HepG2 (cell line): ENCODE measurements around the gene PRR12. TPM values are rescaled to one million over a fixed set of nuclear protein-coding genes. Genes with fewer than 3 reads are reported as not detected.

ENCODE experiments used
- ATAC-seq: fragments of 200-7000 bp; cut with Tn5 transposase; 3 replicates; pipeline ENCODE4 v1.9.1; 2020; ENCODE audit warnings: mild to moderate bottlenecking, moderate library complexity
- BruUV-seq: library from RNA; stranded (reverse); fragments of 400-500 nt; replicated peaks from 2 replicates; lab custom pipeline; 2021; lab: Mats Ljungman, UMichigan
- CTCF ChIA-PET: fragments of 300-600 bp; formaldehyde crosslinking; extraction: SDS; loops from one replicate; lab custom pipeline; 2021; ENCODE audit warnings: low total read pairs, inconsistent platforms, low intra/inter-chr PET ratio; lab: Yijun Ruan, JAX
- POLR2A ChIA-PET: fragments of 350-600 bp; sonication (Branson Sonifier 250); formaldehyde crosslinking; loops from one replicate; lab custom pipeline; 2020; ENCODE audit warnings: antibody characterized with exemption, inconsistent platforms; lab: Yijun Ruan, JAX
- DNase-seq: peaks from one replicate; pipeline ENCODE4 v3.0.0-alpha.2; 2015; ENCODE audit warnings: low spot score
- FAIRE-seq: peaks from 3 replicates; lab custom pipeline; 2011; peaks lifted over from hg19 to GRCh38; lab: Jason Lieb, UNC
- H2AFZ ChIP-seq: one replicate; pipeline ENCODE4 v1.6.1; 2011; ENCODE audit warnings: low read length, inconsistent platforms
- H3K27ac ChIP-seq: fragments of 300-600 bp; 3 replicates; pipeline ENCODE4 v1.8.0; 2011; ENCODE audit warnings: mixed run types, mild to moderate bottlenecking, mixed read lengths, low read length, inconsistent platforms; ENCODE audit not compliant: insufficient read depth; ENCODE audit errors: extremely low read length
- H3K27me3 ChIP-seq, 2 experiments: fragments of 200-600 bp in 1 of 2; 2 replicates in 1 of 2; 3 replicates in 1 of 2; pipeline versions ENCODE4 v1.6.0 to v1.8.0; 2011; ENCODE audit warnings: low read length in 2 of 2, mild to moderate bottlenecking in 2 of 2, moderate library complexity in 2 of 2, inconsistent platforms in 1 of 2; ENCODE audit not compliant: insufficient read depth in 2 of 2, control insufficient read depth in 1 of 2
- H3K36me3 ChIP-seq, 2 experiments: fragments of 200-600 bp in 1 of 2; replicated peaks in 1 of 2; 2 replicates in 1 of 2; 3 replicates in 1 of 2; pipeline versions ENCODE4 v1.5.1 to v1.8.0; 2011; ENCODE audit warnings: low read length in 2 of 2, inconsistent platforms in 1 of 2; ENCODE audit not compliant: insufficient read depth in 2 of 2, control insufficient read depth in 1 of 2
- H3K4me1 ChIP-seq: 2 replicates; pipeline ENCODE4 v1.5.1; 2012; ENCODE audit warnings: low read length, inconsistent platforms; ENCODE audit not compliant: insufficient read depth
- H3K4me2 ChIP-seq: 2 replicates; pipeline ENCODE4 v1.6.0; 2011; ENCODE audit warnings: low read depth, low read length, inconsistent platforms
- H3K4me3 ChIP-seq, 3 experiments: fragments of 200-600 bp in 1 of 3; sonication (generic), shearing (Covaris generic) in 1 of 3; replicated peaks in 1 of 3; 2 replicates each; pipeline ENCODE4 v1.5.1; 2011 to 2016; ENCODE audit warnings: low read length in 3 of 3, inconsistent platforms in 2 of 3, low read depth in 2 of 3, mild to moderate bottlenecking in 2 of 3, control low read depth in 1 of 3, mixed read lengths in 1 of 3; ENCODE audit not compliant: insufficient read depth in 1 of 3
- H3K79me2 ChIP-seq: one replicate; pipeline ENCODE4 v1.6.1; 2011; ENCODE audit warnings: low read length, inconsistent platforms; ENCODE audit not compliant: insufficient read depth
- H3K9ac ChIP-seq: 2 replicates; pipeline ENCODE4 v1.6.0; 2011; ENCODE audit warnings: mild to moderate bottlenecking, low read depth, low read length, inconsistent platforms; ENCODE audit not compliant: insufficient read depth
- H3K9me3 ChIP-seq: 2 replicates; pipeline ENCODE4 v1.5.1; 2012; ENCODE audit warnings: mild to moderate bottlenecking, low read length
- H4K20me1 ChIP-seq: 2 replicates; pipeline ENCODE4 v1.6.0; 2011; ENCODE audit warnings: inconsistent platforms, mild to moderate bottlenecking, low read length, moderate library complexity; ENCODE audit not compliant: insufficient read depth
- EZH2 ChIP-seq: conservative IDR thresholded peaks from 2 replicates; pipeline ENCODE4 v1.6.1; 2012; ENCODE audit warnings: mild to moderate bottlenecking, low read depth, low read length, moderate library complexity
- FOXK2 ChIP-seq: fragments of 450-650 bp; IDR thresholded peaks from 2 replicates; pipeline ENCODE4 v1.6.1; 2016
- HMGXB4 ChIP-seq, 2 experiments: sonication (generic) in 1 of 2; formaldehyde crosslinking in 1 of 2; IDR thresholded peaks; 2 replicates each; pipeline versions ENCODE4 v1.4.0 to v1.6.1; 2018 to 2020; ENCODE audit warnings: missing genetic modification reagents in 2 of 2, borderline replicate concordance in 1 of 2, low read depth in 1 of 2, mild to moderate bottlenecking in 1 of 2, missing biosample characterization in 1 of 2
- JARID2 ChIP-seq: sonication (generic); formaldehyde crosslinking; IDR thresholded peaks from 2 replicates; pipeline ENCODE4 v1.8.1; 2023; ENCODE audit warnings: missing genetic modification reagents, inconsistent platforms; ENCODE audit not compliant: insufficient replicate concordance
- KMT2B ChIP-seq: IDR thresholded peaks from 2 replicates; pipeline ENCODE4 v1.6.1; 2016; ENCODE audit warnings: missing genetic modification reagents, missing compliant biosample characterization
- PCBP1 ChIP-seq: fragments of 200-400 bp; formaldehyde crosslinking; IDR thresholded peaks from 2 replicates; pipeline ENCODE4 v1.6.1; 2017; ENCODE audit warnings: mild to moderate bottlenecking, low read depth, low read length, borderline replicate concordance
- RFX1 ChIP-seq: fragments of 450-650 bp; IDR thresholded peaks from 2 replicates; pipeline ENCODE4 v1.6.1; 2017
- ZFP36 ChIP-seq: fragments of 150-350 bp; IDR thresholded peaks from 2 replicates; pipeline ENCODE4 v1.6.1; 2018; ENCODE audit warnings: borderline replicate concordance, low read length, low read depth; ENCODE audit not compliant: partially characterized antibody
- ZNF317 ChIP-seq: sonication (generic); formaldehyde crosslinking; IDR thresholded peaks from 2 replicates; pipeline ENCODE4 v1.5.0; 2020; ENCODE audit warnings: mild to moderate bottlenecking, missing genetic modification reagents
- ZNF367 ChIP-seq: sonication (generic); formaldehyde crosslinking; IDR thresholded peaks from 2 replicates; pipeline ENCODE4 v1.4.0; 2020; ENCODE audit warnings: missing genetic modification reagents, borderline replicate concordance
- ZNF672 ChIP-seq: sonication (generic); formaldehyde crosslinking; IDR thresholded peaks from 2 replicates; pipeline ENCODE4 v1.8.1; 2022; ENCODE audit warnings: missing genetic modification reagents
- WGBS: methylation state at CpG from one replicate; pipeline ENCODE4 v1.1.6; 2017; ENCODE audit warnings: low lambda C conversion rate; 5-methylcytosine and 5-hydroxymethylcytosine counted together
- in situ Hi-C: cut with HindIII; loops from 2 replicates; pipeline ENCODE4 v1.10.0; 2017; ENCODE audit warnings: low pct_unique_long_range_greater_than_20kb; ENCODE audit not compliant: extremely low pct_ligation_motif_present
- intact Hi-C: fragments of 100-400 bp; cut with micrococcal nuclease; formaldehyde crosslinking; loops from one replicate; pipeline ENCODE4 v1.10.0; 2022; ENCODE audit not compliant: unreplicated experiment
- polyA plus RNA-seq, 8 experiments: library from polyadenylated mRNA; depleted of rRNA in 3 of 8; stranded (reverse) in 7 of 8; unstranded in 1 of 8; fragments of >200 nt; fragmentation: Illumina TruSeq in 4 of 8; extraction: Trizol in 4 of 8; gene quantifications; 2 replicates each; pipeline versions ENCODE4 v1.2.1 to v1.2.3, GENCODE V29; 2011 to 2016; ENCODE audit warnings: low read depth in 4 of 8, missing spikeins in 1 of 8, mixed read lengths in 1 of 8; ENCODE audit not compliant: insufficient read depth in 1 of 8
- total RNA-seq, 5 experiments: library from RNA; depleted of rRNA; stranded (reverse); fragments of >200 nt; fragmentation: Illumina TruSeq; extraction: Trizol; gene quantifications; 2 replicates each; pipeline ENCODE4 v1.2.3, GENCODE V29; 2016; ENCODE audit warnings: low read depth in 1 of 5
- TF ChIP-seq, protein P1 (sequence below): IDR thresholded peaks from 2 replicates; pipeline ENCODE4 v1.6.1; 2016; ENCODE audit warnings: mild to moderate bottlenecking
- TF ChIP-seq, protein P2 (sequence below): sonication (generic); formaldehyde crosslinking; IDR thresholded peaks from 2 replicates; pipeline ENCODE4 v1.5.0; 2020; ENCODE audit warnings: missing genetic modification reagents, mild to moderate bottlenecking, borderline replicate concordance
- TF ChIP-seq, protein P3 (sequence below): sonication (generic); formaldehyde crosslinking; IDR thresholded peaks from 2 replicates; pipeline ENCODE4 v1.4.0; 2020; ENCODE audit warnings: mild to moderate bottlenecking, missing genetic modification reagents

The PRR12 gene
- total and polyA plus RNA-seq, 2 of the 13 experiments (the other 11 are each of a cell fraction or from before 2014, with no cell fraction given) = 0.62 to 1.5 TPM

GRCh38 chr19:49551531-49551930, 39.5 kb upstream of the PRR12 start:
- no peak overlapping the region for H3K4me3 ChIP-seq
- H3K4me1 ChIP-seq = peaks cover 25% of the 10 kb centered on the region
- H3K4me2 ChIP-seq = no peak overlapping the region
- POLR2A ChIA-PET = interaction anchor here (1.3 to 1.6 kb wide), 3 partner anchors 31 to 56 kb away, joined by 4 to 5 read pairs (median 4); no protein-coding TSS in a partner anchor
- no peak overlapping the region for H3K27ac ChIP-seq
- no peaks in the 10 kb centered on the region for H3K9me3 ChIP-seq
- intact Hi-C loops = no loop called here
- ATAC-seq (no peak), DNase-seq (no peak), FAIRE-seq (no peak)
- 98% methylated on average over 7 of the region's 7 CpGs for WGBS
- H3K79me2 ChIP-seq = no peaks in the 10 kb centered on the region
- no peaks in the 10 kb centered on the region for H4K20me1 ChIP-seq
- no TSS peak for BruUV-seq
- no peak overlapping the region for H2AFZ ChIP-seq
- in situ Hi-C loops = no loop called here
- no peak overlapping the region for H3K9ac ChIP-seq
- no peak for TF ChIP-seq PCBP1
- TF ChIP-seq ZFP36 = no peak
- no peak for TF ChIP-seq HMGXB4 (CRISPR knock-in tag; IDR thresholded peaks at IDR 0.05; ENCODE audit: borderline replicate concordance in 1 of 2, low read depth in 1 of 2)
- TF ChIP-seq KMT2B (CRISPR knock-in tag) = no peak
- no peak for TF ChIP-seq ZNF317
- no peak for TF ChIP-seq FOXK2
- TF ChIP-seq ZNF367 = no peak
- TF ChIP-seq, protein P1, sequence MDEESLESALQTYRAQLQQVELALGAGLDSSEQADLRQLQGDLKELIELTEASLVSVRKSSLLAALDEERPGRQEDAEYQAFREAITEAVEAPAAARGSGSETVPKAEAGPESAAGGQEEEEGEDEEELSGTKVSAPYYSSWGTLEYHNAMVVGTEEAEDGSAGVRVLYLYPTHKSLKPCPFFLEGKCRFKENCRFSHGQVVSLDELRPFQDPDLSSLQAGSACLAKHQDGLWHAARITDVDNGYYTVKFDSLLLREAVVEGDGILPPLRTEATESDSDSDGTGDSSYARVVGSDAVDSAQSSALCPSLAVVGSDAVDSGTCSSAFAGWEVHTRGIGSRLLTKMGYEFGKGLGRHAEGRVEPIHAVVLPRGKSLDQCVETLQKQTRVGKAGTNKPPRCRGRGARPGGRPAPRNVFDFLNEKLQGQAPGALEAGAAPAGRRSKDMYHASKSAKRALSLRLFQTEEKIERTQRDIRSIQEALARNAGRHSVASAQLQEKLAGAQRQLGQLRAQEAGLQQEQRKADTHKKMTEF = no peak
- no peak for TF ChIP-seq JARID2 (CRISPR knock-in tag)
- no peak for TF ChIP-seq EZH2
- TF ChIP-seq RFX1 = no peak
- TF ChIP-seq ZNF672 (CRISPR knock-in tag) = no peak
- TF ChIP-seq, protein P2, sequence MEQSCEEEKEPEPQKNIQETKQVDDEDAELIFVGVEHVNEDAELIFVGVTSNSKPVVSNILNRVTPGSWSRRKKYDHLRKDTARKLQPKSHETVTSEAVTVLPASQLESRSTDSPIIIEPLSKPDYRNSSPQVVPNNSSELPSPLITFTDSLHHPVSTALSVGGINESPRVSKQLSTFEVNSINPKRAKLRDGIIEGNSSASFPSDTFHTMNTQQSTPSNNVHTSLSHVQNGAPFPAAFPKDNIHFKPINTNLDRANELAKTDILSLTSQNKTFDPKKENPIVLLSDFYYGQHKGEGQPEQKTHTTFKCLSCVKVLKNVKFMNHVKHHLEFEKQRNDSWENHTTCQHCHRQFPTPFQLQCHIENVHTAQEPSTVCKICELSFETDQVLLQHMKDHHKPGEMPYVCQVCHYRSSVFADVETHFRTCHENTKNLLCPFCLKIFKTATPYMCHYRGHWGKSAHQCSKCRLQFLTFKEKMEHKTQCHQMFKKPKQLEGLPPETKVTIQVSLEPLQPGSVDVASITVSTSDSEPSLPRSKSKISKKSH (CRISPR knock-in tag) = no peak
- TF ChIP-seq, protein P3, sequence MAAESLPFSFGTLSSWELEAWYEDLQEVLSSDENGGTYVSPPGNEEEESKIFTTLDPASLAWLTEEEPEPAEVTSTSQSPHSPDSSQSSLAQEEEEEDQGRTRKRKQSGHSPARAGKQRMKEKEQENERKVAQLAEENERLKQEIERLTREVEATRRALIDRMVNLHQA (CRISPR knock-in tag) = no peak
- CTCF ChIA-PET = no interaction called here
- H3K36me3 ChIP-seq = peaks cover 2 to 9% of the 10 kb centered on the region in 2 experiments; a peak in 2 of 5 replicates
- no peaks in the 10 kb centered on the region for H3K27me3 ChIP-seq
